DMS153 treated with DMSO at 0.1 percent for 48 hours (cell line): ENCODE results near the gene DAB1.
"Not testable (repeated sequence)": the region's sequence is repeated elsewhere in the genome, so short reads cannot be mapped to it uniquely, and the experiment has no call there.

Source experiments
- DNase-seq: peaks from one replicate; lab custom pipeline; 2025; ENCODE audit not compliant: unreplicated experiment; lab: John Stamatoyannopoulos, UW

Gene DAB1

GRCh38 chr1:57229076-57229475 is 194.8 kb downstream of the DAB1 start:
- DNase-seq = no peak

- DNase-seq = no peak
Observed at GRCh38 chr1:57222801-57223200, 201.1 kb downstream of the DAB1 start.

GRCh38 chr1:57222307-57222706 is 201.6 kb downstream of the DAB1 start:
- DNase-seq = no peak

GRCh38 chr1:57220905-57221304 is 203.0 kb downstream of the DAB1 start:
- DNase-seq = not testable (repeated sequence)

- no peak for DNase-seq
Observed at GRCh38 chr1:57218487-57219079, 205.3 kb downstream of the DAB1 start.

- no peak for DNase-seq
Observed at GRCh38 chr1:57217905-57218304, 206.0 kb downstream of the DAB1 start.

GRCh38 chr1:57214951-57215575 is 208.8 kb downstream of the DAB1 start:
- no peak for DNase-seq

- DNase-seq = no peak
Observed at GRCh38 chr1:57210881-57211280, 213.0 kb downstream of the DAB1 start.

GRCh38 chr1:57209495-57209894 is 214.4 kb downstream of the DAB1 start:
- no peak for DNase-seq

- no peak for DNase-seq
Observed at GRCh38 chr1:57208741-57209302, 215.0 kb downstream of the DAB1 start.

- DNase-seq = no peak
Observed at GRCh38 chr1:57206038-57206437, 217.8 kb downstream of the DAB1 start.

GRCh38 chr1:57204942-57205787 is 218.7 kb downstream of the DAB1 start:
- DNase-seq = no peak

- DNase-seq = no peak
Observed at GRCh38 chr1:57204091-57204490, 219.8 kb downstream of the DAB1 start.

- DNase-seq = no peak
Observed at GRCh38 chr1:57202241-57202640, 221.6 kb downstream of the DAB1 start.

- DNase-seq = no peak
Observed at GRCh38 chr1:57198912-57199311, 224.9 kb downstream of the DAB1 start.

GRCh38 chr1:57195436-57195941 is 228.4 kb downstream of the DAB1 start:
- no peak for DNase-seq

- DNase-seq = no peak
Observed at GRCh38 chr1:57192222-57192621, 231.6 kb downstream of the DAB1 start.

- no peak for DNase-seq
Observed at GRCh38 chr1:57190898-57191297, 233.0 kb downstream of the DAB1 start.

- DNase-seq = no peak
Observed at GRCh38 chr1:57188168-57188567, 235.7 kb downstream of the DAB1 start.

GRCh38 chr1:57186455-57186854 is 237.4 kb downstream of the DAB1 start:
- DNase-seq = no peak

GRCh38 chr1:57179001-57179400 is 244.9 kb downstream of the DAB1 start:
- DNase-seq = no peak

- DNase-seq = no peak
Observed at GRCh38 chr1:57175506-57175905, 248.4 kb downstream of the DAB1 start.
